CD14-positive monocyte (primary cell): ENCODE data around the gene SGTB. TPM values are rescaled to one million over a fixed set of nuclear protein-coding genes. Genes with fewer than 3 reads are reported as not detected.

Experiments used
- DNase-seq, 3 donors: peaks; one replicate each; pipeline ENCODE4 v3.0.0-alpha.2; 2011 to 2022
- H2AFZ ChIP-seq: 2 replicates; pipeline ENCODE4 v1.6.0; 2012; ENCODE audit warnings: mild to moderate bottlenecking, low read depth, low read length, inconsistent platforms; ENCODE audit not compliant: insufficient read depth, poor library complexity, severe bottlenecking
- H3K27ac ChIP-seq, 2 donors: 1 replicate in 1 of 2; 2 replicates in 1 of 2; pipeline ENCODE4 v1.5.1; 2012 to 2013; ENCODE audit warnings: low read length in 2 of 2, control low read depth in 1 of 2, inconsistent platforms in 1 of 2, low read depth in 1 of 2, mild to moderate bottlenecking in 1 of 2
- H3K27me3 ChIP-seq, 2 donors: one replicate each; pipeline versions ENCODE4 v1.6.0 to v1.6.1; 2011 to 2013; ENCODE audit warnings: low read length in 2 of 2; ENCODE audit not compliant: control insufficient read depth in 2 of 2, insufficient read depth in 2 of 2
- H3K36me3 ChIP-seq, 2 donors: replicated peaks in 1 of 2; 1 replicate in 1 of 2; 2 replicates in 1 of 2; pipeline versions ENCODE4 v1.5.1 to v1.6.1; 2012 to 2013; ENCODE audit warnings: low read length in 2 of 2, control low read depth in 1 of 2, inconsistent platforms in 1 of 2, mild to moderate bottlenecking in 1 of 2; ENCODE audit not compliant: insufficient read depth in 2 of 2, control insufficient read depth in 1 of 2
- H3K4me1 ChIP-seq, 2 donors: 1 replicate in 1 of 2; 2 replicates in 1 of 2; pipeline versions ENCODE4 v1.5.1 to v1.6.1; 2012 to 2013; ENCODE audit warnings: low read length in 2 of 2, control low read depth in 1 of 2, inconsistent platforms in 1 of 2, mild to moderate bottlenecking in 1 of 2, moderate library complexity in 1 of 2; ENCODE audit not compliant: insufficient read depth in 2 of 2, control insufficient read depth in 1 of 2
- H3K4me2 ChIP-seq: replicated peaks from 2 replicates; pipeline ENCODE3; 2012; ENCODE audit warnings: low read length, moderate library complexity, mild to moderate bottlenecking; ENCODE audit not compliant: poor library complexity, severe bottlenecking; ENCODE audit errors: extremely low read depth
- H3K4me3 ChIP-seq, 3 experiments: fragments of 200-600 bp in 1 of 3; sonication (generic) in 1 of 3; replicated peaks in 1 of 3; 1 replicate in 2 of 3; 2 replicates in 1 of 3; pipeline ENCODE4 v1.5.1; 2011 to 2013; ENCODE audit warnings: low read length in 3 of 3, mild to moderate bottlenecking in 3 of 3, control low read depth in 2 of 3, low read depth in 2 of 3, inconsistent platforms in 1 of 3, moderate library complexity in 1 of 3
- H3K79me2 ChIP-seq: 2 replicates; pipeline ENCODE4 v1.6.0; 2012; ENCODE audit warnings: mild to moderate bottlenecking, control low read depth, inconsistent platforms, low read length, moderate library complexity; ENCODE audit not compliant: insufficient read depth
- H3K9ac ChIP-seq: 2 replicates; pipeline ENCODE4 v1.6.0; 2017; ENCODE audit warnings: low read length, mild to moderate bottlenecking; ENCODE audit not compliant: insufficient read depth, poor library complexity, severe bottlenecking
- H3K9me3 ChIP-seq, 2 donors: replicated peaks in 1 of 2; 1 replicate in 1 of 2; 2 replicates in 1 of 2; pipeline versions ENCODE4 v1.5.1 to v1.6.1; 2012 to 2013; ENCODE audit warnings: low read length in 2 of 2, control low read depth in 1 of 2; ENCODE audit not compliant: control insufficient read depth in 1 of 2, insufficient read depth in 1 of 2
- H4K20me1 ChIP-seq: 2 replicates; pipeline ENCODE4 v1.6.0; 2012; ENCODE audit warnings: mild to moderate bottlenecking, low read length, control low read depth, moderate library complexity; ENCODE audit not compliant: insufficient read depth
- H3K27ac Mint-ChIP-seq, 7 donors: one replicate each; pipeline ENCODE4 v1.8.0; 2020; ENCODE audit warnings: mild to moderate bottlenecking in 7 of 7, mixed read lengths in 7 of 7, moderate library complexity in 6 of 7, inconsistent platforms in 2 of 7
- H3K27me3 Mint-ChIP-seq, 3 donors: one replicate each; pipeline ENCODE4 v1.8.0; 2021 to 2022; ENCODE audit warnings: low read depth in 3 of 3, mild to moderate bottlenecking in 3 of 3, mixed read lengths in 3 of 3, moderate library complexity in 3 of 3, inconsistent platforms in 1 of 3
- H3K36me3 Mint-ChIP-seq, 2 donors: one replicate each; pipeline ENCODE4 v1.8.0; 2020; ENCODE audit warnings: mixed read lengths in 2 of 2, inconsistent platforms in 1 of 2, mild to moderate bottlenecking in 1 of 2
- H3K4me1 Mint-ChIP-seq: one replicate; pipeline ENCODE4 v1.8.0; 2020; ENCODE audit warnings: mild to moderate bottlenecking, mixed read lengths
- H3K4me3 Mint-ChIP-seq, 2 donors: one replicate each; pipeline ENCODE4 v1.8.0; 2020; ENCODE audit warnings: mild to moderate bottlenecking in 2 of 2, mixed read lengths in 2 of 2, moderate library complexity in 1 of 2
- H3K9me3 Mint-ChIP-seq, 7 donors: one replicate each; pipeline ENCODE4 v1.8.0; 2020 to 2022; ENCODE audit warnings: mixed read lengths in 7 of 7, mild to moderate bottlenecking in 6 of 7, moderate library complexity in 6 of 7, inconsistent platforms in 2 of 7
- WGBS: methylation state at CpG from one replicate; pipeline ENCODE4 v1.1.5; 2013; ENCODE audit warnings: missing lambda C conversion rate; ENCODE audit not compliant: insufficient coverage; 5-methylcytosine and 5-hydroxymethylcytosine counted together
- intact Hi-C, 2 donors: fragments of 100-400 bp; cut with micrococcal nuclease; formaldehyde crosslinking; loops; one replicate each; pipeline versions ENCODE4 v1.15.0 to v1.15.1; 2023
- polyA plus RNA-seq, 3 donors: library from polyadenylated mRNA; depleted of rRNA in 1 of 3; unstranded in 2 of 3; stranded (reverse) in 1 of 3; fragments of 300-500 nt in 2 of 3; fragments of >200 nt in 1 of 3; fragmentation: Illumina TruSeq in 2 of 3; gene quantifications; 1 replicate in 2 of 3; 2 replicates in 1 of 3; pipeline ENCODE4 v1.2.3, GENCODE V29; 2012 to 2021
- TF ChIP-seq, protein P1 (sequence below): fragments of 200-600 bp; IDR thresholded peaks from one replicate; pipeline ENCODE4 v1.8.0; 2022; ENCODE audit warnings: antibody characterized with exemption, mild to moderate bottlenecking

SGTB gene
- polyA plus RNA-seq, 3 donors, result 7.4 to 16.5 (median 7.6) TPM

DNA sequence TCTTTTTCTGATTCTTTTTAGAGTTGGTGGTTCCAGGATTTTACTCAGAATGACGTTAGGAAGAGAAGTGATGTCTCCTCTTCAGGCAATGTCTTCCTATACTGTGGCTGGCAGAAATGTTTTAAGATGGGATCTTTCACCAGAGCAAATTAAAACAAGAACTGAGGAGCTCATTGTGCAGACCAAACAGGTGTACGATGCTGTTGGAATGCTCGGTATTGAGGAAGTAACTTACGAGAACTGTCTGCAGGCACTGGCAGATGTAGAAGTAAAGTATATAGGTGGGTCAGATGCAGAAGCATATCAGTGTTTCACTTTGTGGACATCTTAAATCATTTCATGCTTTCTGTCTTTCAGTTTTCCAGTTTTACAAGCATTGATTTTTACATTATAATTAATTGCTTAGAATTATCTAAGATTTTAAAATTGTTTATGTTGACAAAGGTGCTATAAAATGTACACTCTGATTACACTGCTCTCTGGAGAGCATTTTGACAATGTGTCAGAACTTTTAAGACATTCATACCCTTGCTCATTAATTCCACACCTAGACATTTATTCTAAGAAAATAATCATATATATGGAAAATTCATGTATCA is 36.7 kb upstream of the SGTB start:
- H3K27me3 ChIP-seq, result no peaks in the 10 kb centered on the region
- H3K9ac ChIP-seq, result no peak overlapping the region
- no peak overlapping the region for H2AFZ ChIP-seq
- intact Hi-C loops, result no loop called here
- Mint-ChIP-seq H3K36me3 (peaks cover 24 to 32% of the 10 kb centered on the region in 2 donors), H3K4me3 (no peak overlapping the region), H3K27ac (no peak overlapping the region), H3K27me3 (no peaks in the 10 kb centered on the region), H3K4me1 (no peaks in the 10 kb centered on the region), H3K9me3 (no peaks in the 10 kb centered on the region)
- no peak overlapping the region for H3K27ac ChIP-seq
- TF ChIP-seq, protein P1, sequence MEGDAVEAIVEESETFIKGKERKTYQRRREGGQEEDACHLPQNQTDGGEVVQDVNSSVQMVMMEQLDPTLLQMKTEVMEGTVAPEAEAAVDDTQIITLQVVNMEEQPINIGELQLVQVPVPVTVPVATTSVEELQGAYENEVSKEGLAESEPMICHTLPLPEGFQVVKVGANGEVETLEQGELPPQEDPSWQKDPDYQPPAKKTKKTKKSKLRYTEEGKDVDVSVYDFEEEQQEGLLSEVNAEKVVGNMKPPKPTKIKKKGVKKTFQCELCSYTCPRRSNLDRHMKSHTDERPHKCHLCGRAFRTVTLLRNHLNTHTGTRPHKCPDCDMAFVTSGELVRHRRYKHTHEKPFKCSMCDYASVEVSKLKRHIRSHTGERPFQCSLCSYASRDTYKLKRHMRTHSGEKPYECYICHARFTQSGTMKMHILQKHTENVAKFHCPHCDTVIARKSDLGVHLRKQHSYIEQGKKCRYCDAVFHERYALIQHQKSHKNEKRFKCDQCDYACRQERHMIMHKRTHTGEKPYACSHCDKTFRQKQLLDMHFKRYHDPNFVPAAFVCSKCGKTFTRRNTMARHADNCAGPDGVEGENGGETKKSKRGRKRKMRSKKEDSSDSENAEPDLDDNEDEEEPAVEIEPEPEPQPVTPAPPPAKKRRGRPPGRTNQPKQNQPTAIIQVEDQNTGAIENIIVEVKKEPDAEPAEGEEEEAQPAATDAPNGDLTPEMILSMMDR, result no peak
- H3K4me1 ChIP-seq, result no peaks in the 10 kb centered on the region
- H3K4me3 ChIP-seq, result no peak overlapping the region
- WGBS, result no CpG with 5 or more reads among the region's 4 CpGs
- no peaks in the 10 kb centered on the region for H3K9me3 ChIP-seq
- H3K79me2 ChIP-seq, result peaks cover 3% of the 10 kb centered on the region
- DNase-seq, result no peak
- H4K20me1 ChIP-seq, result peaks cover 7% of the 10 kb centered on the region
- H3K36me3 ChIP-seq, result peaks cover 27 to 34% of the 10 kb centered on the region in 2 donors
- H3K4me2 ChIP-seq, result no peak overlapping the region

DNA sequence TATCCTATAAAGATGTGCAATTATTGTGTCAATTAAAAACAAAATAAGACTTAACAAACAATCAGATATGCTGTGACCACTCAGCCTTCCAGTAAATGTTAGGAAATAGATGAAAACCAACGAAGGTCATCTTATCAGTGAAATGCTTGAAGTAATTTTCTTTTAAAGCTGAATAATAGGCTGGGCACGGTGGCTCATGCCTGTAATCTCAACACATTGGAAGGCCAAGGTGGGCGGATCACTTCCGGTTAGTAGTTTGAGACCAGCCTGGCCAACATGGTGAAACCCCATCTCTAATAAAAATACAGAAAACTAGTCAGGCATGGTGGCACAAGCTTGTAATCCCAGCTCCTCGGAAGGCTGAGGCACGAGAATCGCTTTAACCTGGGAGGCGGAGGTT is 31.3 kb upstream of the SGTB start:
- Histone ChIP-seq H3K9ac (no peak overlapping the region), H3K4me3 (no peak overlapping the region), H3K27me3 (no peaks in the 10 kb centered on the region), H2AFZ (no peak overlapping the region), H3K4me2 (no peak overlapping the region), H4K20me1 (peaks cover 20% of the 10 kb centered on the region), H3K9me3 (peaks cover 0 to 3% of the 10 kb centered on the region in 2 donors), H3K36me3 (no peaks in the 10 kb centered on the region), H3K79me2 (peaks cover 8% of the 10 kb centered on the region), H3K4me1 (no peaks in the 10 kb centered on the region), H3K27ac (no peak overlapping the region)
- no peak for DNase-seq
- TF ChIP-seq, protein P1, result no peak
- Mint-ChIP-seq H3K27me3 (no peaks in the 10 kb centered on the region), H3K4me3 (no peak overlapping the region), H3K27ac (no peak overlapping the region), H3K4me1 (no peaks in the 10 kb centered on the region), H3K9me3 (peaks cover 0 to 3% (median 0%) of the 10 kb centered on the region in 7 donors), H3K36me3 (peaks cover 9 to 12% of the 10 kb centered on the region in 2 donors)
- intact Hi-C loops, result no loop called here
- WGBS, result no CpG with 5 or more reads among the region's 8 CpGs
